DND-41 (cell line): Measurements from ENCODE around the gene MERTK.
"Not testable (repeated sequence)": the region's sequence is repeated elsewhere in the genome, so short reads cannot be mapped to it uniquely, and the experiment has no call there.

Experiments used
- CTCF ChIP-seq: IDR thresholded peaks from 2 replicates; pipeline ENCODE4 v1.5.1; 2012; ENCODE audit warnings: borderline replicate concordance, low read length, moderate library complexity, mild to moderate bottlenecking; ENCODE audit not compliant: poor library complexity, severe bottlenecking; ENCODE audit errors: extremely low read depth
- EZH2 ChIP-seq: IDR thresholded peaks from 3 replicates; pipeline ENCODE4 v1.6.1; 2012; ENCODE audit warnings: borderline replicate concordance, low read depth, mild to moderate bottlenecking, moderate library complexity, low read length, inconsistent platforms; ENCODE audit not compliant: severe bottlenecking

- not testable (repeated sequence) for TF ChIP-seq CTCF, EZH2
Measured at GRCh38 chr2:112069794-112070193, 171.4 kb downstream of the MERTK start.
